ENCODE measurements around the gene MATN4.
A peak's percentile ranks its signal among the peaks of the same experiment; 100 is the strongest.

The MATN4 gene

DNA sequence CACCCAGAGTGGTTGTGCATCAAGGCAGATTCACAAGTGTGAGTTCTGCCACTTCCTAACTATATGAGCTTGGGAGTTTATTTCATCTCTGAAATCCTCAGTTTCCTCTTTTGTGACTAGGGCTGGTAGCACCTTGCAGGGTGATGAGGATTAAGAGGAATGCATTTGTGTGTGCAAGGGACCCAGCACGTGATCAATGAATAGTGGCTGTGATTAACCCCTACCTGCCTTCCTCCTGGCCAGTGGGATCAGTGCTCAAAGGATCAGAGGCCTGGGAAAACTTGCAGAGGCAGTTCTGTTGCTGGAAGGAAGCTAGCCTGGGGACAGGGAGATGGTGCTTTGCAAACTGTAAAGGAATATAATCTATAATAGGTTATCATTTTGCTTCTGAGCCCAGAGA is 32.9 kb upstream of the MATN4 start:
- no peak for DNase-seq

DNA sequence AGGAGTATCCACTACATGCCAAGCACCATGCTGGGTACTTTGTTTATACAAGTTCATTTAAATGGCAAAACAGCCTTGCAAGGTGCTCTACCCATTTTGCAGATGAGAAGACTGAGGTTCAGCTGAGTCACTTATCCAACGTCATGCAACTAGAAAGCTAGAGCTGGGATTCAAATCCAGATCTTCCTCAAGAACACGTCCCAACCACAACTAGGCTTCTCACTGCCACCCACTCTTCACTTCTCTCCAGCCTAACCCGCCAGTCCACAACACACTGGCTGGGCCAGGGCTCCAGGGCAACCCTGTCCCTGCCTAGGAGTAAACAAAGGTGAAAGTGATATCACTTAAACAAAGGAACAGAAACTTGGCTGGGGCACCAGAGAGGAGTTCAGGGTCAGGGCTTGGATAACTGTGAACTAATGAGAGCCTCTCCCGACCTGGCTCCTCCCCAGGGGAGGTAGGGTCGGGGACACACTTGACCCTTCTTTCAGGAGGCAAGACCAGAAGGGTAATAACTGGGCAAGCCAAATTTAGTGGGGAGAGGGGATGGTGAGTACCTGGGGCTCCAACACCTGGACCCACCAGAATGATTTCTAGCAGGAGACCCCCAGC is 32.2 kb upstream of the MATN4 start:
- no peak for DNase-seq

DNA sequence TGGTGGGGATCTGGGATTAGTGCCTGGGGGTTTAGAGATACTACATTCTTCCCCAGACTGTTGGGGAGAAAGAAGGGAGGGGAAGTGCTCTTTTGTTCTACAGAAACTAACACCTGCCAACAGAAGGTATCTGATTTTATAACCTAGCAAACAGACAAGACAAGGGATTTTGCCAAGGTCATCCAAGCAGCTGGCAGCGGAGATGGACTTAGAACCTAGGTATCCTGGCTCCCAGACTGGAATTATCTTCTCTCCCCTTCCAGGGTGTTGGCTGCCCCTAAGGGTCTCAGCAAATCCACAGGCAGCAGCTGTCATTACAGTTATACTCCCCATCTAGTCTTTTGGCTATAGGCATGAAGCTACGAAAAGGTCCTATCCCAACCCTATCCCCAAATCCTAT is 31.7 kb upstream of the MATN4 start:
- no peak for DNase-seq

DNA sequence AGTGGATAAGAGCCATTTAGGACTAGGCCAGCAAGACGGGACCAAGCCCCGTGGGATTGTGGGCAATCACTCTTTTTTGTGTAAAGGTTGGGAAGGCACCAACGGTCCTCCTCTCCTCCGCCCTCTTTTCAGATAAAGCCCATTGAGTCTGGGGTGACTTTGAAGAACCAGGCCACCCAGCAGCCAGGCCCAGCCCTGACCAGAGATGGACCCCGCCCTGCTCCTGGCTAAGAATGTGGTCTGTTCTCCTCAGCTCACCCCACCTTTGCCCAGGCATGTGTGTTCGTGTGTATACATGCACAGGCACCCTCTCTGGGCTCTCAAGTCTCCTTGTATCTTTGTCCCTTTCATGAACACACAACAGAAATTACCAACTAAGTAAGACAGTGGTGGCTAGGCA is 31.0 kb upstream of the MATN4 start:
- DNase-seq: no peak

DNA sequence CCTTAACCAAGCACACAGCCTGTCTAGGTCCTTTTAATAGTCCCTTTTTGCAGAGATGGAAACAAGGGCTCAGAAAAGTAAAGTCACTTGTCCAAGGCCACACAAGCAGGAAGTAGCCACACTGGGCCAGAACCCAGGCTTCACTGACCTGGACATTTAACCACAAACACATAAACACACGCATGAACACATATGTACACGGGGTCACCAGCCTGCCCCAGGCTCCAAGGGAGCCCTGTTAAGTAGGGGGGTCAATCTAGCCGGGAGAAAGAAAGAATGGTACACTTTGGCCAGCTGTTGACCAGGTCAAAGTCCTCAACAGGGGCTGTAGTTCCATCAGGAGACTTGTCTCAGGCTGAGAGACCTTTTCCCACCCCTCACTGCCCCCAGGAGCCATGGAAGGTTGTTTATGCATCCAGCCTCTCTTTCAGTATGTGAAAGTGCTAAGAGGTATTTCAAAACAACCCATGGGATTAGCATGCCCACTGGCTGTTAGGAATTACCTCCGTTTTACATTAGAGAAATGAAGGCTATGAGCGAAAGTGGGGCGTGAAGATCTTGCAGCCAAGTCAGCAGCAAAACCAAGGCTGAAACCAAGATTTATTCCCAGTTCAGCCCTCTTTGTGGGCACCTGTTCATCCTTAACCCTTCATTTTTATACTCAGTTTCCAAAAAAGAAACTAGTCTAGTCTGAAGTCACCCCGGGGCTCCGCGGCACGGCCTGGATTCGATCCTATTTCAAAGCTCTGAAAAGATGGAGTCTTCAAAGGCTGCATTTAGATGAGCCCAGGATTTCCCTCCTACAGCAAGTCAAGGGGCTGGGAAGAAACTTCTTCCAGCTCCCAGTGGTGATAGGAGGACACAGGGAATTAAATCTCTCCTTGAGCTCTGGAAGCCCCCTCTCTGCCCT is 30.3 kb upstream of the MATN4 start:
- no peak for DNase-seq

DNA sequence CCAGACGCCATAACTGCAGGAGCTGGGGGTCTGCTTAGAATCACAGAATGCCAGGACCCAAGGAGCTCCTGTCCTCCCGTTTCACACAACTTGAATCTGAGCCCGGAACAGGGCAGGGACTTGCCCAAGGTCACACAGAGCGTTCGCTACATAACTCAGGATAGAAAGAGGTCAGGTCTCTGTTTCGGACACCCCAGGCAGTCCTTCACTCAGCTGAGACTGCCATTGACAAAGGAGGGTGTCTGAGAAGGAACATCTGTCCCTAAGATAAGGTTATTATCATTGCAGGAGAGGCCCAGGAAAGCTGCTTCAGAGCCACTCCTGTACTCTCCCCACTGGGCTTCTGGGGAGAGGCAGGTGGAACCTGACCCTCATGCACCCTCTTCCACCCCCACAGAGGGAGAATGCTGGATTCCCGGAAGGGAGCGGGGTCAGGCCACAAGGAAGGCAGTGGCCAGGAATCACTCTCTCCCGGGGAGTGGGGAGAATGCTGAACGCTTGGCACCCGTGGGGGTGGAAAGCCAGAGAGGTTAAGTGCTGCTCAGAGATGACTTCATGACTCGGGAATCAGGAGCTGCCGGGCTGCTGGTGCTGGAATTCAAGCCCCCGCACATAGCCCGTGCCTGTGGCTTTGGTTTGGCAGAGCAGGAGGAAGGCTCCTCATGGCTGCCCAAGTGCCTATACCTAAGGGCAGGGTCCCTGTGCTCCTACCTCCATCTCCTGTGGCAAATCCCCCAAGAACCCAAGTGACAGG is 29.4 kb upstream of the MATN4 start:
- no peak for DNase-seq

DNA sequence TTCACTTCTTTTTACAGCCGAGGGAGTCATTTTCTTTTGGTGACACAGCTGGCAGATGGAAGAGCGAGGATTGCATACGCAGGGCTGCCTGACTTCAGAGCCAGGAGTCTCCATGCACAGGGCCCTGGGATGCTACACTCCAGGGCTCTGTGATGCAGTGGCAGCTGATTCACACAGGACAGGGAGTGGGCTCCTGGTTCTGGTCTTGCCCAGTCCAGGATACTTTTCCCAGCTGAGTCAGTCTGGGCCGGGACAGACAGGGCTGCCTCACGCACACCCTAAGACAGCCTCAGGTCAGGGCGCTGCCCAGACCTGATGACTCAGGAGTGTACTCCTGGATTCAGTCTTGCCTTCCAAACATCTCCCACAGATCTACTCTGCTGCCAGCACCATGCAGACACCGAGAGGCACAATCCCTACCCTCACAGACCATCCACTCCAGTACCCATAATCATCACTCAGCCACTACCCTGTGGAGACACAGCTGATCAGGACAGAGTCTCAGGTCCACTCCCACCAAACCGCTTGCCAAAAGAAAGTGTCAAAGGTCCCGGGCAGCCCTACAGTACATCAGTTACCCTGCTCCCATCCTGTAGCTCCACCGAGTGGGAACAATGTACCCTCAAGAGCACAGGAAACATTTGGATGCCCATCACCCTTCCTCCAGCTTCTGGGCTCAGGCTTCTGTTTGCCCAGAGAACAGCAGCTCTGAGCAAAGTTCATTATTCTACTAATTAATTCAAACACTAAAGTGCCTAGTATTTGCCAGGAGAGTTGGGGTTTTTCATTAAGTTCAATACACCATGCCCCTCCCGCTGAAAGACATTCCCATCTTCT is 28.6 kb upstream of the MATN4 start:
- DNase-seq: no peak

DNA sequence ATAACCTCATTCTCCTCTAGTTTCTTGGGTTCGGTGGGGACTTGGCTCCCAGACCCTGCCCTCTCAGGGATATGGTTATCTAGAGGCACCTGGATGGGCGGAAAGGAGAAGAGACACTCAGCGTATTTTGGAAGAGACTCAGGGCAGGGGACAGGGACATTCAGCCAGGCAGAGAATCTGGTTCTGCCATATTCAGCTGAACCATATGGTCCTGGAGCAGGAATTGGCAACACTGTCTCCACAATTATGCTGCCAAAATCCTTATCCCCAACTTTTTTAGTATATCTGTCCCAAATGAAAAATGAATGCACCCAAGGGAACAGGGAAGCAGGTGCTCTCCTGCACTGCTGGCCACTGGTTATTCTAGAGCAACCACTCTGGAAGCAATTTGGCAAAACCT is 22.4 kb upstream of the MATN4 start:
- DNase-seq: no peak

DNA sequence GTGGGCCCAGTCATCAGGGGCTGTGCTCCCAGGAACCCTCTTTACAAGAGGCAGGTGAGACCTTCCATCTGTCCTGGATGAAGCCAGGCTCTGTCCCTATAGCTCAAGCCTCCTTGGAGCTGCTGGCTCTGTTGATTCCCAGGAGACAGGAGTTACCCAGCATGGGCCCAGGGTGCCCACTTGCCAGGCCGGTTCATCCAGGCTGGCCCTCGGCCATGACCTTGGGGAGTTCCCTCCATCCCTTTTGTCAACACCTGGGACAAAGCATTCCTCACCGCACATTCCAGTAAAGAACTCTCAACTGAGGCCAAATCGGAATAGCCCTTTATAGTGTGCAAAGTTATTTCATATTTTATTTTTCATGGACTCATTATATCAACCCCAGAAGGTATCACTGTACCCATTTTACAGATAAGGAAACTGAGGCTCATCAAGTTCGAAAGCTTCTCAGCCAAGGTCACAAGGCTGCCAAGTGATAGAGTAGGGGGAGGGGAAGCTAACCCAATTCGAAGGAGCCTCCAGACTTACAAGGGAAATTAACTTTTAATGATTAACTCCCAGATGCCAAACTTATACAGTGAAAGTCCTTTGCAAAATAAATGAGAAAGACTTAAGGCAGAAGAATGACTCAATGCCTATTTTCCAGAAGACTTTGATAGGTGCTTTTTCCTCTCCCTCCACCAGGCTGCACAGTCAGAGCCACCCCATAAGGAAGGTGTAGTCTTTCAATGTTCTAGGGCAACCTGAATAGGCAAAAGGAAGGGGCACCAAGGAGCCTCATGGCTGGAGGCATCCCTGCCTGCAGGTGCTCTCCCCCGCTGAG is 21.6 kb upstream of the MATN4 start:
- no peak for DNase-seq

DNA sequence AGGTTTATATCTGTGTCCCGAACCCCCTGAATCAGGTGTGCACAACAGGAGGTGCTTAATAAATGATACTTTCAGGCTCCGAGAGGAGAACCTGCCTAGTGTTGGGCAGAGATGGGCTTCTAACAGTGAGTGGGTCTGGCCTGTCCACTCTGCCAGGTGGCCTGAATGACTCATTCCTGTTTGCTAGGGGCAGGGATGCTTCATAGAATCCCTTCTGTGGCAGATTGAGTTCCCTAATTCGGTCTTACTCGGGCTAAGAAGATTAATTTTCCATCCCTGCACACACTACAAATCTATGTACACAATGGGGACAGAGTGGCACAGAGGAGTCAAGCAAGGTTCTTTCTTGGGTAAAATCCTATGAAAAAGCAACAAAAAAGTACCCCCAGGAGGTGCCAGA is 20.4 kb upstream of the MATN4 start:
- no peak for DNase-seq

DNA sequence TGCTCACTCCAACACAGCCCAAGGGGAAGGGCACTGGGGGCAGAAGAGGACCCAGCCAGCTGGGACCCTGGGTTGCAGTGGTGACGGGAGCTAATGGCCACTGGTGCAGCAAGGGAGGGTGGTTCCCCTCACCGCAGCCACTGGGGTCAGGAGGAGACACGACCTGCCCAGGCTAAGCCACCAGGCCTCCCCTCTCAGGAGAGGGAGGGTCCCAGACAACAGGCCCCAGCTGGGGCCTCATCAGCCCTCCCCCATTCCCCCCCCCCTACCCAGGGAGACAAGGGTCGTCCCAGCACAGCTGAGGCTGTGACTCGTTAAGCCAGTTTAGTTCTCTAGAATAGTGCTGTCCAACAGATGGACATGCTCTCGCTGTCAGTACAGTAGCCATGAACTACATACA is 17.3 kb upstream of the MATN4 start:
- DNase-seq: no peak

DNA sequence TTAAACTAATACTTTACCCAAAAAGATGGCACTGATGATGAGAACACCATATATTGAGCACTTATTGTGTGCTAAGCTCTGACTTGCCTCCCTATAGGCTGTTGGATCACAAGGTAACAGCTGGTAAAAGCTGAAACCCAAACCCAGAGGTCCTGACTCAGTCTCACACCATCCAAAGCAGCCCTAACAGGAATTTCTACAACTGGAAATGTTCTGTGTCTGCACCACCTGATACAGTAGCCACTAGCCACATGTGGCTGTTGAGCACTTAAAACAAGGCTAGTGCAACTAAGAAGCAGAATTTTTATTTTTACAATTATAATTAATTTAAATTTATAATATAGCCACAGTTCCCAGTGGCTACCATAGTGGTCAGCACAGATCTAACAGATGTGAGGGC is 15.6 kb upstream of the MATN4 start:
- no peak for DNase-seq

DNA sequence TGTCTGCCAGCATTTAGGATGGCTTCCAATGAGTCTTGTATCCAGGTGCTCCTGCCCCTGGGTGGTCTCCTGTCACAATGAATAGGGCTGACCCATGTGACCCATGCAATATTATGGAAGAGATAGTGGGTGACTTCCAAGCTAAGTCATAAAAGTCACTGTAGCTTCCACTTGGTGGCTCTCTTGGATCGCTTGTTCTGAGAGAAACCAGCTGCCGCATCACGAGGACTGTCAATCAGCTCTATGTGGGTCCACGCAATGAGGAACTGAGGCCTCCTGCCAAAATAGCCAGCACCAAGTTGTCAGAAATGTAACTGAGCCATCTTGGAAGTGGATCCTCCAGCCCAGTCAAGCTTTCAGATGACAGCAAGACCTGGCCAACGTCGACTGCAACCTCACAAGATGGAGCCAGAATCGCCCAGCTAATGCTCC is 14.9 kb upstream of the MATN4 start:
- DNase-seq: peak; percentile 9

DNA sequence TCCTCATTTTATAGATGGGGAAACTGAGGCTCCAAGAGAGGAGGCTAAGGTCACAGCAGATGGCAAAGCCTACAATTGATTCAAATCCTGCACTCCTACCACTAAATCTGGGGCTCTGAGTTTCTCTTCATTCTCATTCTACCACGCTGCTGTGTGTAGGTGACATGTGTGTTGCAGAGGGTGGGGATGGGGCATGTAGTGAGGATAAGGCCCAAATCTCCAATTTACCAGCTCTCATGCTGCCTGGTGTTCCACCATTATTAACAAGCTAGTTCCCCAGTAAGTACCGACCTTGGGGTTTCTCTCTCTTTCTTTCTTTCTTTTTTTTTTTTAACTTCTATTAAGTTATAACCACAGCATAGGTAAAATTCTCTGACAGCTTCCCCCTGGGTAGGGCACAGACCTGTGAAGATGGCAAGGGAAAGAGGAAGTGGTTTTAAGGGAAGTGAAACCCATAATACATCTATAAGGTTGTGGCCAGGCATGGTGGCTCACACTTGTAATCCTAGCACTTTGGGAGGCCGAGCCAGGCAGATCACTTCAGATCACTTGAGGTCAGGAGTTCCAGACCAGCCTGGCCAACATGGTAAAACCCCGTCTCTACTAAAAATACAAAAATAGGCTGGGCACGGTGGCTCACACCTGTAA is 13.0 kb upstream of the MATN4 start:
- DNase-seq: peak; percentile 7

DNA sequence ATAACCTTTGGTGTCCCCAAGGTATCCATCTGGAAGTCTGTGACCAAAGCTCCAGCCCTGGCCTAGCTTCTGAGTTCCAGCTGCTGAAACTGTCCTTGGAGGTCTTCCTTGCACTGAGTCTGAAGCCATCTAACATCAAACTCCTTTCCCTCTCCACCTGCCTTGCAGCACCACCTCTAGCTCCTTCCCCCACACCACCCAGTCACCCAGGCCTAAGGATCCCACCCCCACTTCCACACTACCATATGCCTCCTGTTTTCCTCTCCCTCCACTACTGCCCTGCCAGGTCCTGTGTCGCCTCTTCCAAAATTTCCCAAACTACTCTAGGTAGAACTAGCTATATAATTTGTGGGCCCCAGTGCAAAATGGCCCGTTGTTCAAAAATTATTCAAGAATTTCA is 10.8 kb upstream of the MATN4 start:
- no peak for DNase-seq

DNA sequence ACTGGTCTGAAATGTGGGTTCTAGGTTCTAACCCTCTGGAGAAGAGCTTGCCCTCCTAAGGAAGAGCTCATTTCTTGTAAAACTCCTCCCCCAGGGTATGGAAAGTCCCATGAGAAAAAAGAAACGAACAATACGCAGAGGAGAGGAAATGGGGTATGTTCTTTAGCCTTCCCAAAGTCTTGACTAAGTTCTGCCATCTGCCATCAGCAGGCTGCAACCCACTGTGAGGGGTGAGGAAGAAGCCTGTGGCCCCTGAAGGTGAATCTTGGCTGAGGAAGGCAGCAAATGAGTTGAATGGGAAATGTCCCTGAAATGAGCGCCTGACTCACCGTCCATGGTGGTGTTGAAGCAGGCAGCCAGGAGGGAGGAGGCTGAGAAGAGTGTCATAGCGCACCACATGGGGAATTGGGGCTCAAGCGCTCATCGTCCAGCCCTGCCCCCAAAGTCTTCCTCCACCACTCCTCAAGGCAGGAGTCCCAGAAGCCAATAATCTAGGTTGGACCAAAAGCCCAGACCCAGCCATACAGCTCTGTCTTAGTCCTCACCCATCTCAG is 10.4 kb upstream of the MATN4 start:
- DNase-seq: no peak

DNA sequence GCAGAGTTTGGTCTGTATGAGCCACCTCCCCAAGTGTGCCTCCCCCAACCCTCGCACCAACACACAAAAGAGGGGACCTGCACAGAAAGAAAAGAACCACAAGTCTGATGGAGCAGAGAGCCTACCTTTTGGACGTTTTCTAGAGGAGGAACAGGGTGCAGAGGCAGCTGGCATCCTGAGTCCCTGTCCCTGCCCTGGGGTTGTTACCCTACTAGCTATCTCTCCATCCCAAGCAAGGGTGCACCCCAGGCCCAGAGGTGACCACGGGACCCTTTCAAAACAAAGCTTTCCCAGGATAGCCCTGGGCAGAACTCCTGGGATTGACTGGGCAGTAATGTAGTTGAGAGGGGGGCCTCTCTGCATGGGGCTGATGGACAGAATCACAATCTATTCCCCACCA is 9.7 kb upstream of the MATN4 start:
- no peak for DNase-seq

DNA sequence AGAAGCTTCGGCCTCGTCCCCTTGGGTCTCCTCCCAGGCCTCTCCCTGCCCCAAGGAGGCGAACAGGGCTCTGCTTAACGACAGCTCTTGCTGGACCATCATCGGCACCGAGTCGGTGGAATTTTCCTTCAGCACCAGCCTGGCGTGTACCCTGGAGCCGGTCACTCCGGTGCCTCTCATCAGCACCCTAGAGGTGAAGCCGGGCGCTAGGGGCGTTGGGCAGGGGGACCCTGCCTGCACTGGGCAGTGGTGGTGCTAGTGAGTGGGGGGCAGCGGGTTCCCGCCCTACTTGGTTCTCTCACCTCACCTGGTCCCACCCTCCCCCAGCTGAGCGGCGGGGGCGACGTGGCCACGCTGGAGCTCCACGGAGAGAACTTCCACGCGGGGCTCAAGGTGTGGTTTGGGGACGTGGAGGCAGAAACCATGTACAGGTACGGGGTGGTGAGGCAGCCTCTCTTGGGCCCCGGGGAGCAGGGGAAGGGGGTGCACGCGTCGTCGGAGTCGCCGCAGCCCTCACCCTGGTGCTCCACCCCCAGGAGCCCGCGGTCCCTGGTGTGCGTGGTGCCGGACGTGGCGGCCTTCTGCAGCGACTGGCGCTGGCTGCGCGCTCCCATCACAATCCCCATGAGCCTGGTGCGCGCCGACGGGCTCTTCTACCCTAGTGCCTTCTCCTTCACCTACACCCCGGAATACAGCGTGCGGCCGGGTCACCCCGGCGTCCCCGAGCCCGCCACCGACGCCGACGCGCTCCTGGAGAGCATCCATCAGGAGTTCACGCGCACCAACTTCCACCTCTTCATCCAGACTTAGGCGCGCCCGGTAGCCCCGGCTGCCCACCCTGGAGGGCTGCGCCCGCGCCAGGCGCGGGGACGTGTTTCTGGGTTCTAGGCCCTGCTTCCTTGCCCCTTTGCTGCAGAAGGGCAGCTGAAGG is 8.3 kb upstream of the MATN4 start:
- DNase-seq: no peak

DNA sequence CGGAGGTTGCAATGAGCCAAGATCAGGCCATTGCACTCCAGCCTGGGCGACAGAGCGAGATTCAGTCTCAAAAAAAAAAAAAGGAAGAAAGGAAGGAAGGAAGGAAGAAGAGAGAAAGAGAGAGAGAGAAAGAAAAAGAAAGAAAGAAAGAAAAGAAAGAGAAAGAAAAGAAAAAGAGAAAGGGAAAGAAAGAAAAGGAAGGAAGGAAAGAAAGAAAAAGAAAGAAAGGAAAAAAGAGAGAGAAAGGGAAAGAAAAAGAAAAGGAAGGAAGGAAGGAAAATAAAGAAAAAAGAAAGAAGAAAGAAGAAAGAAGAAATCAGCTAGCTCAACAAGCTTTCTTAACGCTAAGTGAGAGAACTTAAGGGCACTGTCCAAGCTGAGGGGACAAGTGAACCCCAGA is 7.6 kb upstream of the MATN4 start:
- DNase-seq: no peak

DNA sequence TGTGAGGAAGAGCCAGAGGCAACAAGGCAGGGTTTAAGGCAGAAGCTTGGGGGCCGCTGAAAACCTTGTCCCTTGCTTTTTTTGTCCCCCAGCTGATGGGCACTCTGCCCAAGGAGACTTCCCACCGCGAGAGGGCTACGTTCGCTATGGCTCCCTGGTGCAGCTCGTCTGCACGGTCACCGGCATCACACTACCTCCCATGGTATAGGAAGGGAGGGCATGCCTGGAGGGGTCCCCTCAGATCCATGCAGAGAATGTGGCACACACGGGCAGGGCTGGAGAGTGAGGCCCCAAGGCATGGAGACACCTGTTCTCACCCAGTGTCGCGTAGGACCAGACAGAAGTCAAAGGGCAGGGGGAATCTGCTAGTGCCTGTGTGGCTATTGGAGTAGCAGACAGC is 5.8 kb upstream of the MATN4 start:
- no peak for DNase-seq
